CD4-positive, alpha-beta T cell treated with Interferon gamma for 1 hour (primary cell): Measurements from ENCODE around the gene ZFAND2B.

Source experiments
- DNase-seq: peaks from one replicate; pipeline ENCODE4 v3.0.0-alpha.2; 2020

Gene ZFAND2B, protein sequence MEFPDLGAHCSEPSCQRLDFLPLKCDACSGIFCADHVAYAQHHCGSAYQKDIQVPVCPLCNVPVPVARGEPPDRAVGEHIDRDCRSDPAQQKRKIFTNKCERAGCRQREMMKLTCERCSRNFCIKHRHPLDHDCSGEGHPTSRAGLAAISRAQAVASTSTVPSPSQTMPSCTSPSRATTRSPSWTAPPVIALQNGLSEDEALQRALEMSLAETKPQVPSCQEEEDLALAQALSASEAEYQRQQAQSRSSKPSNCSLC

DNA sequence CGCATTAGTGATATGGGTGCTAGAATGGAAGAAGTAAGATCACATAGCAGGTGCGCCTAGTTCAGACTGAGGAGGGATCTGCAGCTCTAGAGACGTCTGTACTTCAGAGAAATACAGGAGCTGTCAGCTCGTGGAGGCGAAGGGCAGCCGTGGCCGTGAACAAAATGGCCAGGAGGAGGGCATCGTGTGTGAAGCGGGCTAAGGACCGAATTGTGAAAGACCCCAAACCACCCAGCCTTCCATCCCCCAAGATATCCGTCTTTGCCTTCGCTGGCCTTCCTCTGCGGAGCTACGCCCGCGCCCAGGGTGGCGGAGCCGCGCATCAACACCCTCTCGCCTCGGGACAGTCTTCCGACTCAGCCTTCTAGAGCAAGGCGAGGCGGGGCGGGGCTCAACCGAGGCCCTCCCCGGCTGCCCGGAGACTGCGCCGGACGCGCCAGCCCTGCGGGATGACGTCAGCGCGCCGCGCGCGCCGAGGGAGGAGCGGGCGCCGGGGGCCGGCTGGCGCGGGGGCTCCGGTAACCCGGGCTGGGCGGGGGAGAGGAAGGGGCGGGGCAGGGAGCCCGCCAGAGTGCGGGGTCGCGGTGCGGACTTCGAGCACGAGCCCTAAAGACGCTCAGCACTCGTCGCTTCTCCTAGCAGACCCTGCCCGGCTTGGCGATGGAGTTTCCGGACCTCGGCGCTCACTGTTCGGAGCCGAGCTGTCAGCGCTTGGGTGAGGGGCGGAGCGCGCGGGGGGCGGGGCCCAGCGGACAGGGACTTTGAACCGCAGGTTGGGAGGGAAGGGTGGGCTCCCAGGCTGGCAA lies at the start of gene ZFAND2B:
Gene ZFAND2B, plus strand, starts transcription at position 455 of the 806 bp plus-strand sequence. Its CDS starts 206 bp downstream, at position 661.
- DNase-seq: peak; percentile 95

DNA sequence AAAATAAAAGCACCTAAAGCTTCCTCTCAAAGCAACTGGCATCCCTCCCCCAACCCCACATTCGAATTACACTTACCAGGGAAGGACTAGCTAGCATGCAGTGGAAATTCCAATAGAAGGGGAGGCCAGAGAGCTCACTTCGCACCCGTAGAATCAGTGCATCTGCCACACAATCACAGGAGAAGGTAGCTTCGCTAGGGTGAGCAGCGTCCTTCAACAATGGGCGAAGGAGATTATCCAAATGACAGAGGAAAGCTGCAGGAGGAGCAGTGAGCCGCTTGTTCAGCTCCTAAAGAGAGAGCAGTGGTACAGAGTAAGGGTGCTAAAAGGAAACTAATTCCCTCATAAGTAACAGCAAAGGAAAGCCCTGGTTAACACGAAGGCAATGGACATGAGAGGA lies 49.2 kb upstream of the ZFAND2B start:
- DNase-seq: no peak

DNA sequence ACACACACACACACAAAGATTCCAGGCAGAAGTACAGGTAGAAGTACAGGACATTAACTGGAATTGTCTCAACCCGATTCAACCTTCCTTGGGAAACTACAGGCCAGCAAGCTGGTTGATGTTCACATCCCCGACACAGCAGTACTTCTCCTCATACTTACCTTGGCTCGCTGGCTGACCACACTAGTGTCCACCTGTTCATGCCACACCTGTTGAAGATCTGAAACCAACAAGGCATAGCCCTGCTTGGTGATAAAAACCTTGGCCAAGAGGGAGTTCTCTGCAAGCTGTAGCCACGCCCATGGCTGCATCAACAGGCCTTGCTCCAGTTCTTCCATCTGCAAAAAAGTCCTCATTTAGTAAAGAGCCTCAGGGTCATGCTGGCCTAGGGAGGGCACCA lies 48.6 kb upstream of the ZFAND2B start:
- DNase-seq: no peak

DNA sequence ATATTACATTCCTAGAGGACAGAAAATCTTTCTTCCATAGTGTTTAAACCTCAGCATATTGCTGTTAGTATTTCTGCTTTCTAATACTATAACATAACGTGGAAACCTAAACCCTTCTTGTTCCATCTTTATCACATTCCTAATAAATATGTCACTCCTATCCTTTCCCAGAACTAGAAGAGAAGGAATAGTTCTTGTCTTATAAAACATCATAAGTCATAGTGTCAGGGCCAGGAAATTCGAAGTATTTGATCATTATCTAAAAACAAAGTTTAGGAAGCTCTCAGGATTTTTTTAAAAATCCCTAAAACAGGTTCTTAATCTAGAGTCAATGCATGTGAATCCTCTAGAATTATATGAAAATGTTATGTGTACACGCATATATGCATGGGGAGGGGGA lies 48.0 kb upstream of the ZFAND2B start:
- DNase-seq: no peak

DNA sequence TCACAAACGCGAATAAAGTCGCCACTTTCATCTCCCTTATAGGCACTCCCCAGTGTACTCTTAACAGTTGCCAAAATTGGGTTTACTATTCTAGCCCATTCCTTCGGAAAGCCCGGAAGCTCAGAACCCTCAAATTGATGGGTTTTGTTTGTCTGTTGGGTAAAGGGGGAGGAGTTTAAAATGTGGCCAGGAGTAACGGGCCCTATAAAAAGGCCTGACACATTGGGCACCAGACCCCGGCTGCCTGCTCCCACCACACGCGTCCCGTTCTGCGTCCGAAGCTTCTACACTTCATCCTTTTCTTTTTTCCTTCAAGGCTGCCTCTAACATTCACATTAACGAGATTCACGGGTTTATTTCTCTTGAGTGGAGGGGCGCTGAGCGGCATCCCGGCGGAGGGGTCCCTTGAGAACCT lies 46.8 kb upstream of the ZFAND2B start:
- no peak for DNase-seq

DNA sequence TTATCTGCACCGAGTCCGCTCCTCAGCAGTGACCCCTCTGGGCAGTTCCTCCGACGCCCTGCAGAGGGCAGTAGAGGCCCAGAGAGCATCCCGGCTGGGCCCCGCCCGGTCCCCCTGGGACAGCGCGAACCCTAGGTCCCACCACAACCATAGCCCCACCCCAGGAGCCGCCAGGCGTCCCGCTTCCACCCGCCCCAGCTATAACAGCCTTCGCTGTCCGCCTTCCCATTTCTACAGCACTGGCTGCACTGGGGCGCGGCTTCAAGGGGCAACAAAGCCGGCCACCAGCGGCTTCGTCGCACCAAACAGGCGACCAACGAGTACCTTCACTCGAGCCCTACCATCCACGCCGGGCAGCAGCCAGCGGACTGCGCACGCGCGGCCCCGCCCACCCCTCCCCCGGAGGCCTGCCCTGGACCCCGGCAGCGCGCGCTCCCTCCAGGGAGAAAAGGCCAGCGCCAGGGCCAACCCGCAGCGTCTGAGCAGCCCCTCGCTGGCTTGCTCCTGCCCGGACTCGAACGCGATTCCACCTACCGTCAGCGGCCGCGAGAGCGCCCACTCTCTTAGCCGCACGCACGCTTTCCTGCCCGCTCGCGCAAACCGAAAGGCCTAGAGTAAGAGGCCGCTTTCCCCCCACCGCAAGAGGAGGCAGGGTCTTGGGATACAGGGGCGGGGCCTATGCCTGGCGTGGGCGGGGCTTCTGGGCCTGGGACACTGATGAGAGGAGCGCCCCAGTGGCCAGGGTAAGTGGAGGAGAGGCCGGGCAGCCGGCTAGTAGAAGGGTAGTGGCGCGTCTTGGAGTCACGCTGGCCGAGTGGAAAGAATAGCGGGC lies 46.2 kb upstream of the ZFAND2B start, which contains the start of gene NHEJ1:
Gene NHEJ1, minus strand, starts transcription at position 630 of the 832 bp plus-strand sequence. CDS start 2,453 bp downstream, outside the sequence.
- DNase-seq: peak; percentile 91

DNA sequence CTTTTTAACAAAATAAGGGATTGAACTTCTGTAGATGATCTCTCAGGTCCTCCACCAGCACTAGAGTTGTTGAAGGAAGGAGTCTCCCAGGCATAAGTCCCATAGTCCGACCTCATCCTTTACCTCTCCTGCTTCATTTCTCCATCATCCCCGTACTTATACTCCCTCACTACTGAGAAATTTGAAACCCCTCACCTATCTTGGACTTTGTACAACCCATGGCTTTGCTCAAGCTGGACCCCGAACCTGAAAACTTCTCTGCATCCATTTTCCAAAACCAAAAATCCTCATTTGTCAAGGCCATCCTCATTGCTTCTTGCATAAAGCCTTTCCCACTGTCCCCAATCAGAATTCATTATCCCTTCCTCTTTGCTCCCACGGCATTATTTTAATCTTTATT lies 45.5 kb upstream of the ZFAND2B start:
- no peak for DNase-seq

DNA sequence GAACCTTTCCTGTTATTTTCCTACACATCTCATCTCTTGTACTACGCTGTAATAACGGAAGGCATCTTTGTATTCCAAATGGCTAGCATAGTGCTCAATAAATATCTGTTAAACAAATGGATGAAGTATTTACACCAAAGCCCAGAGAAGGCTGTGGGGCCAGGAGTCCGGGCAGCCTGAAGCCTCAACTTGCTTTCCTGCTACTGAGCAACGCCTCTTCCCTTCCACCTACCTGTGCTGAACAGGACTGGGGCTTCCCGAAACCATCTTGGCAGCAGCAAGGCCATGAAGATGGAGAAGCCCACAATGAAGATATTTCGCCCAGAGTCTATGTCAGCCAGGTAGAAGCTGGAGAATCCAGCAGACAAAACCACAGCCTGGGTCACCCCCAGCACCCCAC lies 43.4 kb upstream of the ZFAND2B start:
- DNase-seq: no peak

DNA sequence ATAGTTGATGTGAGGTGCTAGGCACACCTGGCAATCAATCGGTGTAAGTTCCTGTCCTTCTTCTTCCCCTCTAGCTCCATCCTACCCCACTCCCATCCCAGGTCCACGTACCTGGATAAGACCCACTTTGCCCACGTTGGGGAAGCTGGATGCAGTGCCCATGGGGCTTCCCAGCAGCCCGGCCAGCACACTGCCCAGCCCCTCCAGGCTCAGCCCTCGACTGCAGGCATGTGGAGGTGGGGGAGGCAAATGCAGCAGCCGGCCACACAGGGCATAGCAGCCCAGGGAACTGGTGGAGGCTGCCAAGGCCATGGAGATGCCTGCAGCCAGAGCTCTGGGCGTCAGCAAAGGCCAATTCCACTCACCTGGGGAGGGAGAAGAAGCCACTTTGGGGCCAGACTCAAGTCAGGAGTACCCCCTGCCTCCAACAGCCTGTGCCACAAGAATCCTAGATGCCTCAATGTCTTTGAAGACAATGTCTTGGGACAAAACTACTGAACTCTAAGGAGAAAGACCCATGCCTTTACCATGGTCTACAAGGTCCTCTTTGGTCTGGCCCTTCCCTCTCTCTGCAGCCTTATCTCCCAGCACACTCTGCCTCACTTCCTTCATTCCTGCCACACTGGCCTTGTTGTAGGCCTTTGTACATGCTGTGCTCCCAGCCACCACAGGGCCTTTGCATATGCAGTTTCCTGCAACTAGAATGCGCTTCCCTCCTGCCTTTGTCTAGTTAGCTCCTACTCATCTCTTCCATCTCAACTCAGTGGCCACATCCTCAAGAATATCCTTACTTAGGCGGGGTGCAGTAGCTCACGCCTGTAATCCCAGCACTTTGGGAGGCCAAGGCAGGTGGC lies 41.3 kb upstream of the ZFAND2B start:
- DNase-seq: no peak

DNA sequence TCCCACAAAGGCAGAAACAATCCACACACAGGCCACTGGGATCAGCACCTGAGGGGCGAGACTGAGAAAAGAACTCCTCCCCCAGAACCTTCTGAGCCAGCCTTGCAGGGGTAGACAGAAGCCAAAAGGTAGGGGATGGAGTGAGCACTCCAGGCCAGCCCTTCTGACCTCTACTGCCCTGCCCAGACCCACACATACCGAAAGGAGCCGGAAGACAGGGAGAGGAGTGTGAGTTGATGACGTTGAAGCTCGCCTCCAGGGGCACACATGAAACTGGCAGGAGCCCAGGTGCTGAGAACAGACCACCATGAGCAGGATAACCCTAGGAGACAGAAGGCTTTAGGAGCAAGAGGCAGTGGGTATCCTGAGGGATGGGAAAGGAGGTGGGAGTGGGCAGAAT lies 38.6 kb upstream of the ZFAND2B start:
- no peak for DNase-seq

DNA sequence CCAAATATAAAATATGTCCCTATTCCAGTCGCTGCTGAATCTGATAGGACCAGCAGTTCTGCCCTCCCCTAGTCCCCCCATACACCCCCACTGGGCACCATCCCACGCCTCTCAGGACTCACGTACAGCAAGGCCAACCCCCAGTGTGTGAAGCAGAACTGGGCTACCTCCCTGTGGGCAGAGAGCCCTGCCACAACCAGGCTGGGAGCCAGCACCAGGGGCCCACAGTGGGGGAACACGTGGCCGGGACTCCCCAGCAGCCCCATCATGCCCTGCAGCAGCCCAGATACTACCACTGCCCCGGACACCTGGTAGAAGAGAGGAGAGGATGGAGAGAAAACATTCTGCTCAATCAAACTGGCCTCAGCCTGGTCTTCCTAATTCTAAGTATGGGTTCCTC lies 38.1 kb upstream of the ZFAND2B start:
- no peak for DNase-seq

DNA sequence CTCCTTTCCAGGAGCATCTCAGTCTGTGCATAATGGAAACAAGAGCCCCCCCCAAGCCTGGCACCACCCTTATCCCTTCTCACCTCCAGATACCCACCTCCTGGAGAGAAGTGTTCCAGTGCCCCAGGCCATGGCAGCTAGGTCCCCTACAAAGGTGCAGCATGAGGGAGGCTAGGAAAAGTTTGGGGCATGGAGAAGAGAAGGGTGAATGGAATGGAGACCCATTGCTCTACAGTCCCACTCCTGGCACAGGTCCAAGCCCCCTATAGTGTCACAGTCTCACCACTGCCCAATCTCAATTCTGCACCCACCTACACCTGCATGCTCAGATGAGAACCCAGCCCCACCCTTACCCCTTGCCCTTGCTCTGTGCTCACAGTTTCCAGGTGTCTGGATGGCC lies 37.6 kb upstream of the ZFAND2B start:
- DNase-seq: no peak

DNA sequence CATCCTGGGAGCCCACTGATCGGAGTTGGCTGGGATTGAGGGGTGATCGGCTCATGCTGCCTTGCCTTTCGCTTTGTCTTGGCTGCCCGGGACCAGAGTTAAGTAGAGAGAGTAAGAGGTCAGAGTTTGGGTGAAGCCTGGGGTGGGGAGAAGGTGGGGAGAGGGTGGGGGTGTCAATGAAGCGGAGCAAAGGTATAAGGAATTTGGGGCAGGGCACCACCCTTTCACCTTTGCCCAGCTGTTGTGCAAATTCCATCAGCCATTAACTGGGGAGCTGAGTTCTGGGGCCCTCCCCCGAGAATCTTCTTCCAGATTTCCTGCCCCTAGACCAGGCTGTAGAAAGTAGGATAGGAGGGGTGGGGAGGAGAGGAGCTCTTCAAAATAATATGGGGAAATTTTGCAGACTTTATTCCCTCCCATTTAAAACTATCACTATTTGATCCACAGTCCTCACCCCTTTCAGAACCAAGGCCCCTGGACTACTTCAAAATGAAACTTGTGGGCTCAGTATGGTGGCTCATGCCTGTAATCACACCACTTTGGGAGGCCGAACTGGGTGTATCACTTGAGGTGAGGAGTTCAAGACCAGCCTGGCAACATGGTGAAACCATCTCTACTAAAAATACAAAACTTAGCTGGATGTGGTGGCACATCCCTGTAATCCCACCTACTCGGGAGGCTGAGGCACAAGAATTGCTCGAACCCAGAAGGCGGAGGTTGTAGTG lies 36.5 kb upstream of the ZFAND2B start, which contains the start of gene SLC23A3:
Gene SLC23A3, minus strand, starts transcription at position 100 of the 725 bp plus-strand sequence. Its CDS starts 45 bp downstream, at position 55.
- DNase-seq: no peak

DNA sequence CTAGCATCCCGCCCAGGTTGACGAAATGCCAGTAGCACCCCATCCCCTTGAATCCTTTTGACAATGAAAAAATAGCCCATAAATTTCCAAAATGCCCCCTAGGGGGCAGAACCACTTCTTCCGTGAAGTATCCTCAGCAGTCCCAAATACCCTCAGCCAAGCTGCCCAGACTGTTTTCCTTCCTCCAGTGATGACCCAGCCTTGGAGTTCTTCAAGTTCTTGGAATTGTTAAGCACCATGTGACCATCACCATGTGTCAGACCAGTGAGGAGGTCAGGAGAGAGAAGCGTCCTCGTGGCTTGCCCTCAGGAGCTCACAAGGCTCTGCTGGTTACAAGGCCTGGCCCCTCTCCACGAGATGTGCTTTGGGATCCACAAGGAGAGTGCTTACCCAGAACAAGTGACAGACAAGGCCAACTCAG lies 35.3 kb upstream of the ZFAND2B start:
- DNase-seq: no peak

DNA sequence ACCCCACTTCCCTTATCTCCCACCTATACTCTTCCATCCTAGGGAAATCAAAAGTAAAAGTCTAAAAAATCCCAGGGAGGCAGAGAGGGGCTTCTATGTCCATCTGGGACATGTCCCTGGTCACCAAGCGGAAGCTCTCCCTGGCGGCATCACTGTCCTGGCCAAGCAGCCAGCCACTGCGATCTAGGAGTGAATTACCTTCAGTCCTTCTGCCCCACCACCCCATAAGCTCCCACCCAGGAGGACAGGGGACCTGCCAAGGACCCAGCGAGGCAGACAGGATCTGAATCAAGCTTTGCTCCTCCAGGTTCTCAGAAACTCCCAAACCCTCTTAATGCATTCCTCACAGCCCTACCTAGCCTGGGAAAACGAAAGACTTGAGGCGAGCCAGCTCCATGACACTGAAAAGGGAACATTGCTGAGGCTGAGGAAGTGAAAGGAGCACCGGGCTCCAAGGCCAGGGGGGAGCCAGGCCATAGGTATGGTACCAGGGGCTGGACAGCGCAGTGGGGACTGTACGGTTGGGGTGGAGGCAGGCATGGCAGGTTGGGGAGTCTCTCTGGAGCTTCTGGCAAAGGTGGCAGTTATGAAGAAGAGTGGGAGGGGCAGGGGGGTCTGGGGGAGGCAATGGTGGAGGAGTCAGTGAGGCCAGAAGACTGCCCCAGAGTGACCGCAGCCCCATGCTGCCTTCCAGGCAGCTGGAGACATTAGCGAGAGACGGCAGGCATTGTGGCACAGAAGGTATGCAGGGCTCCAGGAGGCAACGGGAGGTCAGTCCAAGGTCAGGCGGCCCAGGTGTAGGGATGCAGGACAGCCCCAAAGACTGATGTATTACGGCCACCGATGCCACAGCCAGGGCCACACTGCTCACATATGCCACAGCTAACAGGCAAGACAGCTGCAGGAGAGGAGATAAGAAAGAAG lies 34.1 kb upstream of the ZFAND2B start:
- no peak for DNase-seq

DNA sequence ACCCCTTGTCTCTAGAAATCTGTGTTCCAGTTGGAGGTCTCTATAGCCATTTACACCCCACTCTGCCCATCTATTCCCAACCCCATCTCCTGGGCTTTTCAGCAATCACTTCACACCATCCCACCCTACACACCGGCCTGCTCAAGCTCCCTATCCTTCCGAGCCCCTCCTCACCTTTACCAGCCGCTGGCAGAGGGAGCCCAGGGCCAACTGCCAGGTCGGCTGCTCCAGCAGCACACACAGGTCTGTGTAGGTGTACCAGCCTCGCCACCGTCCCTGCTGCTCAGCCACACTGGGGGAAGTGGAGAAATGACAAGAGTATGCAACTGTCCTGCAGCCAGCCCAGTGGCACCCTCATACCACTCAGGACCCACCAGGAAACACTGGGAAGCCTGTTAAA lies 33.4 kb upstream of the ZFAND2B start:
- no peak for DNase-seq

DNA sequence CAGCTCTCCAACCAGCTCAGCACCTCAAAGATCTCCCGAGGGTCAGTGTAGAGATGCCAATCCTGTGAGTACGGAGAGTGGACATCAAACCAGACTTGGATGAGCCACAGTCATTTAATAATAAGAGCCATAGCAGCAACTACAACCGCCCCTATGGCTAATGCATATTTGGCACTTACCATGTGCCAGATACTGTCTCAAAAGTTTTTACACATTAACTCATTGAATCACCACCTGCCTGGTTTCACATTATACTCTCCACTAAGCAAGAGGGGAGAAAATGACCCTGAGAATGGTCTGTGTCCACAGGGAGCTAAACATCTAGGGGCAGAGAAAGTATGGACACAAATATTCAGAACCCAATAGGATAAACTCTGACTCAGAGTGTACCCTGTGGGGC lies 32.4 kb upstream of the ZFAND2B start:
- DNase-seq: no peak

DNA sequence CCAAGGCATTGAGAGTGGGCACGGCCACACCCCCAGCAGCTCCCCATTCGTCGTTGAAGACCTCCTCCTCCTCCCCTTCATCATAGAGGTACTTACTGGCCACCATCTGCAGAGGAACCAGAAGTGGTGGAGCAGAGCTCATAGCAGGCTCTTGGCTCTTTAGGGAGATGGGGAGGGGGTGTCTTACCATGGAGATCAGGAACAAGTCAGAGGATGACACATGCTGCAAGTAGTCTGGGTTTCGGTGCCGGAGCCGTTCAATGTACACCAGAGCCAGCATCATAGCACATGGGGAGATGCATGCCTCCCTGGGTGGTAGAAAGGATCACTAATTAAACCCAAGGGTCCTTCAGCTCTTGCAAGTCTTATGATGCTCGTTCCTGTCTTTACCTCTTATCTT lies 31.8 kb upstream of the ZFAND2B start:
- no peak for DNase-seq

DNA sequence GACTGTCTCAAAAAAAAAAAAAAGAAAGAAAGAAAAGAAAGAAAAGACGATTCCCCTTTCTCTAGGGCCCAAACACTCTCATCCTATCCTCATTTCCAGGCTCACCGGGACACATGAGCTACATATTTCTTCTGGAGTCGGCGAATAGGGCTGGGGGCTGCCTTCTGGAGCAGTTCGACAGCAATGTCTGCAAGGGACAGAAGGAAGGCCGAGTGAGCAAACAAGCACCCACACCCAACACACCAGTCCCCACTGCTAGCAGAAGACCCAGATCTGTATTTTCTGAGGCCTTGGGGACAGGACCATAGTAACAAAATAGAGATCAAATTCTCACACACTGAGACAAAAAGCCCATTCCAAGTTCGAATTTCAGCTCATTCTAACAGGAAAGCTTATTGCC lies 31.1 kb upstream of the ZFAND2B start:
- no peak for DNase-seq
